PC-9 (cell line): ENCODE measurements around the gene GRIN3A. TPM values are rescaled to one million over a fixed set of nuclear protein-coding genes. Genes with fewer than 3 reads are reported as not detected.

Experiments
- BruUV-seq: library from RNA; stranded (reverse); fragments of 400-500 nt; replicated peaks from 2 replicates; lab custom pipeline; 2021; lab: Mats Ljungman, UMichigan
- CTCF ChIA-PET: fragments of 300-600 bp; sonication (Branson Sonifier 250); formaldehyde crosslinking; loops from one replicate; lab custom pipeline; 2022; ENCODE audit warnings: antibody characterized with exemption; lab: Charles Lee
- POLR2A ChIA-PET: fragments of 300-600 bp; sonication (Branson Sonifier 250); formaldehyde crosslinking; loops from one replicate; lab custom pipeline; 2022; ENCODE audit warnings: antibody characterized with exemption; ENCODE audit not compliant: unreplicated experiment; lab: Charles Lee
- DNase-seq, 2 experiments: peaks; one replicate each; pipeline versions ENCODE4 v3.0.0 to v3.0.0-alpha.2; 2015 to 2022; ENCODE audit warnings: mixed read lengths in 1 of 2
- H2AFZ ChIP-seq: fragments of 200-600 bp; sonication (generic); 2 replicates; pipeline ENCODE4 v1.8.1; 2017; ENCODE audit warnings: antibody characterized with exemption
- H3F3A ChIP-seq: fragments of 200-600 bp; sonication (generic); 2 replicates; pipeline ENCODE4 v1.8.1; 2017; ENCODE audit warnings: antibody characterized with exemption, mild to moderate bottlenecking, low read depth; ENCODE audit not compliant: insufficient read depth
- H3K27ac ChIP-seq: fragments of 200-600 bp; sonication (generic); 2 replicates; pipeline ENCODE4 v1.6.1; 2016; ENCODE audit warnings: mixed run types
- H3K27me3 ChIP-seq: fragments of 200-600 bp; sonication (generic); 2 replicates; pipeline ENCODE4 v1.6.1; 2016; ENCODE audit warnings: low read depth, mixed run types; ENCODE audit not compliant: insufficient read depth
- H3K36me3 ChIP-seq: fragments of 200-600 bp; sonication (generic); 2 replicates; pipeline ENCODE4 v1.6.1; 2016; ENCODE audit warnings: low read depth, mixed run types
- H3K4me1 ChIP-seq: fragments of 200-600 bp; sonication (generic); replicated peaks from 2 replicates; pipeline ENCODE4 v1.6.1; 2016; ENCODE audit warnings: mixed run types; ENCODE audit not compliant: insufficient read depth
- H3K4me2 ChIP-seq: fragments of 200-600 bp; sonication (generic); 2 replicates; pipeline ENCODE4 v1.6.1; 2017; ENCODE audit warnings: mixed run types
- H3K4me3 ChIP-seq: fragments of 200-600 bp; sonication (generic); 2 replicates; pipeline ENCODE4 v1.6.1; 2016; ENCODE audit warnings: mixed run types
- H3K79me2 ChIP-seq: fragments of 200-600 bp; sonication (generic); 2 replicates; pipeline ENCODE4 v1.6.1; 2017; ENCODE audit warnings: low read depth, mixed run types
- H3K9me2 ChIP-seq: fragments of 200-600 bp; sonication (generic); 2 replicates; pipeline ENCODE4 v1.8.1; 2017; ENCODE audit warnings: mild to moderate bottlenecking; ENCODE audit not compliant: insufficient read depth
- H3K9me3 ChIP-seq: fragments of 200-600 bp; sonication (generic); 2 replicates; pipeline ENCODE4 v1.8.1; 2016; ENCODE audit warnings: low read depth; ENCODE audit not compliant: insufficient read depth
- H4K20me1 ChIP-seq: fragments of 200-600 bp; sonication (generic); 2 replicates; pipeline ENCODE4 v1.8.1; 2017; ENCODE audit not compliant: insufficient read depth
- CTCF ChIP-seq: fragments of 200-600 bp; sonication (generic); conservative IDR thresholded peaks from 2 replicates; pipeline ENCODE4 v1.6.1; 2017; ENCODE audit warnings: mixed run types, antibody characterized with exemption, mild to moderate bottlenecking, moderate library complexity
- EZH2 ChIP-seq: fragments of 200-600 bp; sonication (generic); IDR thresholded peaks from 2 replicates; pipeline ENCODE4 v1.8.0; 2017; ENCODE audit warnings: antibody characterized with exemption, low read depth
- intact Hi-C: fragments of 100-400 bp; cut with micrococcal nuclease; formaldehyde crosslinking; loops from one replicate; pipeline ENCODE4 v1.10.0; 2022; ENCODE audit not compliant: unreplicated experiment
- total RNA-seq: library from RNA; stranded (reverse); gene quantifications from 2 replicates; pipeline ENCODE4 v1.2.3, GENCODE V29; 2021

The GRIN3A gene
- total RNA-seq, 1 experiment from 2014 or later, result not detected

GRCh38 chr9:101716629-101717028, 21.8 kb downstream of the GRIN3A start:
- intact Hi-C loops, result no loop called here
- no peaks in the 10 kb centered on the region for H3K4me1 ChIP-seq
- no peak for DNase-seq
- no peak overlapping the region for H3K27ac ChIP-seq
- H3K36me3 ChIP-seq, result no peaks in the 10 kb centered on the region
- ChIA-PET CTCF (no interaction called here), POLR2A (no interaction called here)
- H2AFZ ChIP-seq, result no peak overlapping the region
- no peak for TF ChIP-seq EZH2
- no peak for TF ChIP-seq CTCF
- no peaks in the 10 kb centered on the region for H3K79me2 ChIP-seq
- no peaks in the 10 kb centered on the region for H3F3A ChIP-seq
- H3K27me3 ChIP-seq, result peaks cover 8% of the 10 kb centered on the region; the same call in 1 of the 2 replicates
- H3K4me2 ChIP-seq, result no peak overlapping the region
- no peaks in the 10 kb centered on the region for H3K9me2 ChIP-seq
- no peak overlapping the region for H3K4me3 ChIP-seq
- H4K20me1 ChIP-seq, result no peaks in the 10 kb centered on the region
- BruUV-seq, result no TSS peak
- H3K9me3 ChIP-seq, result no peaks in the 10 kb centered on the region; the same call in 1 of the 2 replicates

- Histone ChIP-seq H3F3A (no peaks in the 10 kb centered on the region), H3K4me3 (no peak overlapping the region), H3K9me2 (no peaks in the 10 kb centered on the region), H3K9me3 (no peaks in the 10 kb centered on the region), H3K27me3 (no peaks in the 10 kb centered on the region), H3K36me3 (no peaks in the 10 kb centered on the region), H2AFZ (no peak overlapping the region), H3K4me2 (no peak overlapping the region), H3K79me2 (no peaks in the 10 kb centered on the region), H3K27ac (no peak overlapping the region), H3K4me1 (no peaks in the 10 kb centered on the region), H4K20me1 (no peaks in the 10 kb centered on the region)
- POLR2A ChIA-PET, result no interaction called here
- CTCF ChIA-PET, result interaction anchor here (0.6 to 1.3 kb wide), 2 partner anchors 9 to 66 kb away, joined by 3 to 5 read pairs; no protein-coding TSS in a partner anchor
- no TSS peak for BruUV-seq
- peak in 1 of 2 experiments; percentile 8 for DNase-seq
- peak; percentile 75 for TF ChIP-seq CTCF
- no peak for TF ChIP-seq EZH2
- intact Hi-C loops, result no loop called here
Observed at GRCh38 chr9:101711330-101711941, 27.0 kb downstream of the GRIN3A start.

GRCh38 chr9:101708855-101709254, 29.6 kb downstream of the GRIN3A start:
- CTCF ChIA-PET, result no interaction called here
- DNase-seq, result no peak
- H4K20me1 ChIP-seq, result no peaks in the 10 kb centered on the region
- no peaks in the 10 kb centered on the region for H3K27me3 ChIP-seq
- BruUV-seq, result no TSS peak
- no peaks in the 10 kb centered on the region for H3K36me3 ChIP-seq
- H3K79me2 ChIP-seq, result no peaks in the 10 kb centered on the region
- intact Hi-C loops, result no loop called here
- no peaks in the 10 kb centered on the region for H3F3A ChIP-seq
- no peak overlapping the region for H3K27ac ChIP-seq
- no peak for TF ChIP-seq EZH2
- TF ChIP-seq CTCF, result no peak
- H2AFZ ChIP-seq, result no peak overlapping the region
- H3K9me2 ChIP-seq, result no peaks in the 10 kb centered on the region
- H3K4me1 ChIP-seq, result no peaks in the 10 kb centered on the region
- H3K4me3 ChIP-seq, result no peak overlapping the region
- H3K9me3 ChIP-seq, result no peaks in the 10 kb centered on the region
- POLR2A ChIA-PET, result no interaction called here
- H3K4me2 ChIP-seq, result no peak overlapping the region
